ENCODE measurements around the gene DIDO1.

DNA sequence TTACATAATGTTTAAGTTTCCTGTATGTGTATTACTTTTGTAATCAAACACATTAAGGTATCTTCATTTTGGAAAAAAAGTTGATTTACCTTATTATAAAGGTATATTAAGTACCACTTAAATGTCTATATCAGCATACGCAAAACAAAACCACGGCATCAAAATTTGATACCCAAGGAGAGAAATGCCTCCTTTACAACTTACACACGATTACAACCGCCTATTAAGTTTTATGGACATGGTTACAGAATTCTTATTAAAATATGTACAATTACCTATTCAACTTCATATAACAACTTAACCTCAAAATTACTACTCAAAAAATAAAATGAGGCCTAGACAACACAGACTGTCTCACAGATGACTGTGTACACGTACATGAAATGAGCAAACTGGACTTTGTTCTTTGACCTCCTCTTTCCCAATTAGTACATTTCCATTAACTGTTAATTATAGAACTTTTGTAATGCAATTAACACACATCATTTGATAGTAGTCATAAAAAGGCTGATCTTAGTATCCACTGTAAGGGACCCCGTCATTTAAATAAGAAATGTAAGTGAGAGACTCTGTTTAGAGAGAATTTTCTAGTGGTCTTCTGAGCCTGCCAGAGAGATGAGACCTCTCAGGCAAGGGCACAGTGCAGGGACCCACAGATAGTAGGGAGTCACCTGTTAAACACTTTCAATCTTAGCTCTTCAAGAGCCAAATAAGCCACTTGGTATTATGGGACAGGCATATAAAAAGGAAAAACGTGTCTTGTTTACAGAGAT is 2.5 kb downstream of the DIDO1 start:
- TF ChIP-seq, protein P1, sequence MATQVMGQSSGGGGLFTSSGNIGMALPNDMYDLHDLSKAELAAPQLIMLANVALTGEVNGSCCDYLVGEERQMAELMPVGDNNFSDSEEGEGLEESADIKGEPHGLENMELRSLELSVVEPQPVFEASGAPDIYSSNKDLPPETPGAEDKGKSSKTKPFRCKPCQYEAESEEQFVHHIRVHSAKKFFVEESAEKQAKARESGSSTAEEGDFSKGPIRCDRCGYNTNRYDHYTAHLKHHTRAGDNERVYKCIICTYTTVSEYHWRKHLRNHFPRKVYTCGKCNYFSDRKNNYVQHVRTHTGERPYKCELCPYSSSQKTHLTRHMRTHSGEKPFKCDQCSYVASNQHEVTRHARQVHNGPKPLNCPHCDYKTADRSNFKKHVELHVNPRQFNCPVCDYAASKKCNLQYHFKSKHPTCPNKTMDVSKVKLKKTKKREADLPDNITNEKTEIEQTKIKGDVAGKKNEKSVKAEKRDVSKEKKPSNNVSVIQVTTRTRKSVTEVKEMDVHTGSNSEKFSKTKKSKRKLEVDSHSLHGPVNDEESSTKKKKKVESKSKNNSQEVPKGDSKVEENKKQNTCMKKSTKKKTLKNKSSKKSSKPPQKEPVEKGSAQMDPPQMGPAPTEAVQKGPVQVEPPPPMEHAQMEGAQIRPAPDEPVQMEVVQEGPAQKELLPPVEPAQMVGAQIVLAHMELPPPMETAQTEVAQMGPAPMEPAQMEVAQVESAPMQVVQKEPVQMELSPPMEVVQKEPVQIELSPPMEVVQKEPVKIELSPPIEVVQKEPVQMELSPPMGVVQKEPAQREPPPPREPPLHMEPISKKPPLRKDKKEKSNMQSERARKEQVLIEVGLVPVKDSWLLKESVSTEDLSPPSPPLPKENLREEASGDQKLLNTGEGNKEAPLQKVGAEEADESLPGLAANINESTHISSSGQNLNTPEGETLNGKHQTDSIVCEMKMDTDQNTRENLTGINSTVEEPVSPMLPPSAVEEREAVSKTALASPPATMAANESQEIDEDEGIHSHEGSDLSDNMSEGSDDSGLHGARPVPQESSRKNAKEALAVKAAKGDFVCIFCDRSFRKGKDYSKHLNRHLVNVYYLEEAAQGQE (IDR thresholded peaks at IDR 0.05): no peak
- no peak for TF ChIP-seq RFX5 (IDR thresholded peaks at IDR 0.05)
- TF ChIP-seq CHD2 (IDR thresholded peaks at IDR 0.05; ENCODE audit: low read length, partially characterized antibody): no peak
- no peak for TF ChIP-seq KDM5A (IDR thresholded peaks at IDR 0.05)

Data from A549 (cell line).